SK-N-SH treated with all-trans-retinoic acid at 6 μM for 48 hours (cell line): ENCODE results near the gene NTSR2.

Experiments
- ARNTL ChIP-seq: fragments of 450-650 bp; formaldehyde crosslinking; IDR thresholded peaks from 2 replicates; pipeline ENCODE4 v1.5.0; 2020; ENCODE audit warnings: low read depth, mild to moderate bottlenecking, moderate library complexity, borderline replicate concordance
- CSDC2 ChIP-seq: fragments of 250-450 bp; sonication (Bioruptor Pico); IDR thresholded peaks from 2 replicates; pipeline ENCODE4 v1.5.0; 2020; ENCODE audit warnings: mild to moderate bottlenecking, moderate library complexity
- ISL1 ChIP-seq: fragments of 250-450 bp; sonication (Bioruptor Pico); IDR thresholded peaks from 2 replicates; pipeline ENCODE4 v2.1.2; 2022; ENCODE audit warnings: mild to moderate bottlenecking, moderate library complexity
- PATZ1 ChIP-seq: fragments of 250-450 bp; sonication (Bioruptor Pico); IDR thresholded peaks from 2 replicates; pipeline ENCODE4 v1.8.0; 2020; ENCODE audit warnings: mild to moderate bottlenecking, moderate library complexity, borderline replicate concordance
- SNAI2 ChIP-seq: fragments of 250-450 bp; sonication (Bioruptor Pico); IDR thresholded peaks from 2 replicates; pipeline ENCODE4 v1.5.0; 2020; ENCODE audit warnings: mild to moderate bottlenecking, moderate library complexity
- TOX ChIP-seq: fragments of 250-450 bp; sonication (Bioruptor Pico); IDR thresholded peaks from 2 replicates; pipeline ENCODE4 v1.8.0; 2021; ENCODE audit warnings: mild to moderate bottlenecking, moderate library complexity, borderline replicate concordance
- TSHZ2 ChIP-seq: fragments of 250-450 bp; sonication (Bioruptor Pico); IDR thresholded peaks from 2 replicates; pipeline ENCODE4 v1.5.0; 2020; ENCODE audit warnings: mild to moderate bottlenecking, moderate library complexity
- ZNF565 ChIP-seq: fragments of 450-650 bp; formaldehyde crosslinking; conservative IDR thresholded peaks from 2 replicates; pipeline ENCODE4 v1.5.0; 2020; ENCODE audit warnings: low read depth, mild to moderate bottlenecking, moderate library complexity
- ZNF8 ChIP-seq: fragments of 450-650 bp; formaldehyde crosslinking; IDR thresholded peaks from 2 replicates; pipeline ENCODE4 v1.5.0; 2020; ENCODE audit warnings: mild to moderate bottlenecking, moderate library complexity

- TF ChIP-seq SNAI2 (no peak), ARNTL (no peak), ISL1 (CRISPR knock-in tag) (no peak), TSHZ2 (CRISPR knock-in tag) (no peak), TOX (CRISPR knock-in tag) (no peak), CSDC2 (CRISPR knock-in tag) (no peak), ZNF8 (CRISPR knock-in tag) (no peak), ZNF565 (CRISPR knock-in tag) (no peak), PATZ1 (CRISPR knock-in tag) (no peak)
Measured at GRCh38 chr2:11616097-11616687, 53.8 kb downstream of the NTSR2 start.
